Caco-2 (cell line): ENCODE measurements around the gene ADAMTS13. TPM values are rescaled to one million over a fixed set of nuclear protein-coding genes. Genes with fewer than 3 reads are reported as not detected.

Experiments
- BruUV-seq: library from RNA; stranded (reverse); fragments of 400-500 nt; replicated peaks from 2 replicates; lab custom pipeline; 2021; lab: Mats Ljungman, UMichigan
- CTCF ChIA-PET: fragments of 300-600 bp; sonication (Branson Sonifier 250); formaldehyde crosslinking; loops from one replicate; lab custom pipeline; 2022; ENCODE audit warnings: antibody characterized with exemption; lab: Charles Lee
- POLR2A ChIA-PET: fragments of 300-600 bp; sonication (Branson Sonifier 250); formaldehyde crosslinking; loops from one replicate; lab custom pipeline; 2022; ENCODE audit warnings: antibody characterized with exemption; lab: Charles Lee
- DNase-seq, 2 experiments: peaks; one replicate each; pipeline versions ENCODE4 v3.0.0 to v3.0.0-alpha.2; 2020 to 2022
- H3K27me3 ChIP-seq: replicated peaks from 2 replicates; pipeline ENCODE4 v1.6.0; 2011; ENCODE audit warnings: low read length; ENCODE audit not compliant: control insufficient read depth, insufficient read depth
- H3K36me3 ChIP-seq: 2 replicates; pipeline ENCODE4 v1.5.1; 2011; ENCODE audit warnings: low read length; ENCODE audit not compliant: control insufficient read depth, insufficient read depth
- H3K4me1 ChIP-seq: fragments of 250-450 bp; sonication (Bioruptor Pico); 2 replicates; pipeline ENCODE4 v1.5.1; 2020; ENCODE audit warnings: mild to moderate bottlenecking
- H3K4me3 ChIP-seq: 2 replicates; pipeline ENCODE4 v1.5.1; 2011; ENCODE audit warnings: low read depth, mild to moderate bottlenecking, control low read depth, low read length
- H3K9me3 ChIP-seq: fragments of 250-450 bp; sonication (Bioruptor Pico); 2 replicates; pipeline ENCODE4 v1.5.1; 2020; ENCODE audit warnings: mild to moderate bottlenecking, moderate library complexity
- H3K27ac Mint-ChIP-seq: one replicate; pipeline ENCODE4 v1.8.0; 2022; ENCODE audit warnings: mixed read lengths; ENCODE audit not compliant: unreplicated experiment
- H3K27me3 Mint-ChIP-seq: one replicate; pipeline ENCODE4 v1.8.0; 2022; ENCODE audit warnings: mixed read lengths; ENCODE audit not compliant: insufficient read depth, unreplicated experiment
- H3K36me3 Mint-ChIP-seq: one replicate; pipeline ENCODE4 v1.8.0; 2022; ENCODE audit warnings: mild to moderate bottlenecking, mixed read lengths; ENCODE audit not compliant: insufficient read depth, unreplicated experiment
- H3K4me1 Mint-ChIP-seq: one replicate; pipeline ENCODE4 v1.8.0; 2022; ENCODE audit warnings: low read depth, mixed read lengths; ENCODE audit not compliant: unreplicated experiment
- H3K4me3 Mint-ChIP-seq: one replicate; pipeline ENCODE4 v1.8.0; 2022; ENCODE audit warnings: mild to moderate bottlenecking, moderate library complexity, mixed read lengths; ENCODE audit not compliant: unreplicated experiment
- H3K9me3 Mint-ChIP-seq: one replicate; pipeline ENCODE4 v1.8.0; 2022; ENCODE audit warnings: mixed read lengths; ENCODE audit not compliant: unreplicated experiment
- intact Hi-C: fragments of 100-400 bp; cut with micrococcal nuclease; formaldehyde crosslinking; loops from one replicate; pipeline ENCODE4 v1.10.0; 2022; ENCODE audit not compliant: unreplicated experiment
- total RNA-seq: library from RNA; stranded (reverse); gene quantifications from 2 replicates; pipeline ENCODE4 v1.2.3, GENCODE V29; 2022
- TF ChIP-seq, protein P1 (sequence below), 2 experiments: fragments of 200-600 bp in 1 of 2; IDR thresholded peaks; 1 replicate in 1 of 2; 2 replicates in 1 of 2; pipeline versions ENCODE4 v1.5.1 to v1.8.0; 2011 to 2022; ENCODE audit warnings: antibody characterized with exemption in 1 of 2, control low read depth in 1 of 2, inconsistent platforms in 1 of 2, low read depth in 1 of 2, low read length in 1 of 2, mild to moderate bottlenecking in 1 of 2, moderate library complexity in 1 of 2; ENCODE audit not compliant: insufficient read depth in 1 of 2, severe bottlenecking in 1 of 2, unreplicated experiment in 1 of 2

Gene ADAMTS13
- total RNA-seq, 1 experiment from 2014 or later: 6.2 TPM

DNA sequence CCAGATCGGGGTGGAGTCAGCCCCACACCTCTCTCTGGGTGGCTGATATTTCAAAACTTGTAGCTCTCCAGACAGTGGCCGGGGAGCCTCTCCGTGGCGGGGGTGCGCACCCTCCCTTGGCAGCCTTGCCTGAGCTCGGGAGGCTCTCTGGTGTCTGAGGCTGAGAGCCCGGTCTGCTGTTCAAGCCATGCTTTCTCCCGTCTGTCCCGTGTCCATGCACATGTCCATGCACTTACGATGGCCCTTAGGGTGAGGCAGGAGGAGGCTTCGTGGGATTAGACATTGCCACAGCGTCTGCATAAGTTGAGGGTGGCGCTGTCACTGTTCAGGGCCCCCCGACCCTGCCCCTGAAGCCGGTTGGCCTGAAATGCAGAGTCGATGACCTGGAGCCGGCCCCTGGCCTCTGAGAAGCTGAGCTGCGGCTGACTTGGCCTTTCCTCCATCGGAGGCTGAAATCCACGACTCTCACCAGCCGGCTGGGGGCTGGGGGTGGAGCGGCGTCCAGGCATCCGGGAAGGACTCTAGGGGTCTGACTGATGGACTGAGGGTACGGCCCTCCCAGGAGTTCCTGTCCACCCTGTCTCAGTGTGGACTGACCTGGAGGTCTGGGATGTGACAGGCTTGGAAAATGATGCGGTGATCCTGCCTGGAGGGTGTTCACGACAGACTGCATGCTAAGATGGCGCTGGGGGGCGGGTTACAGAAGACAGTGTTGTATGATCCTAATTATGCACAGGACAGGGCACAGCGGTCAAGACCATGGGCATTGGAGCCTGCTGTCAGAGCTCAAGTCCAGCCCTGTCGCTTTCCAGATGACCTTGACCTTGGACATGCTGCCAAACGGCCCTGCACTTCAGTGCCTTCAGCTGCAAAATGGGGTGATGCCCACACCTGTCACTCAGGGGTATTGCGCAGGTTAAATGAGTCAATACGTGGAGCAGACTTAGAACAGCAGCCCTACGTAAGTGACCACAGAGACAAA, 75.0 kb downstream of the ADAMTS13 start:
- CTCF ChIA-PET: interaction anchor here (1.5 kb wide), 1 partner anchor 11 kb away, joined by 6 read pairs; no protein-coding TSS in a partner anchor
- no peak for DNase-seq
- Mint-ChIP-seq H3K4me1 (no peaks in the 10 kb centered on the region), H3K4me3 (no peak overlapping the region), H3K27ac (no peak overlapping the region), H3K36me3 (no peaks in the 10 kb centered on the region), H3K27me3 (no peaks in the 10 kb centered on the region), H3K9me3 (peaks cover 16% of the 10 kb centered on the region)
- POLR2A ChIA-PET: no interaction called here
- Histone ChIP-seq H3K9me3 (peaks cover 5% of the 10 kb centered on the region), H3K4me1 (peaks cover 16% of the 10 kb centered on the region), H3K36me3 (no peaks in the 10 kb centered on the region), H3K4me3 (no peak overlapping the region), H3K27me3 (no peaks in the 10 kb centered on the region)
- intact Hi-C loops: no loop called here
- BruUV-seq: no TSS peak
- TF ChIP-seq, protein P1, sequence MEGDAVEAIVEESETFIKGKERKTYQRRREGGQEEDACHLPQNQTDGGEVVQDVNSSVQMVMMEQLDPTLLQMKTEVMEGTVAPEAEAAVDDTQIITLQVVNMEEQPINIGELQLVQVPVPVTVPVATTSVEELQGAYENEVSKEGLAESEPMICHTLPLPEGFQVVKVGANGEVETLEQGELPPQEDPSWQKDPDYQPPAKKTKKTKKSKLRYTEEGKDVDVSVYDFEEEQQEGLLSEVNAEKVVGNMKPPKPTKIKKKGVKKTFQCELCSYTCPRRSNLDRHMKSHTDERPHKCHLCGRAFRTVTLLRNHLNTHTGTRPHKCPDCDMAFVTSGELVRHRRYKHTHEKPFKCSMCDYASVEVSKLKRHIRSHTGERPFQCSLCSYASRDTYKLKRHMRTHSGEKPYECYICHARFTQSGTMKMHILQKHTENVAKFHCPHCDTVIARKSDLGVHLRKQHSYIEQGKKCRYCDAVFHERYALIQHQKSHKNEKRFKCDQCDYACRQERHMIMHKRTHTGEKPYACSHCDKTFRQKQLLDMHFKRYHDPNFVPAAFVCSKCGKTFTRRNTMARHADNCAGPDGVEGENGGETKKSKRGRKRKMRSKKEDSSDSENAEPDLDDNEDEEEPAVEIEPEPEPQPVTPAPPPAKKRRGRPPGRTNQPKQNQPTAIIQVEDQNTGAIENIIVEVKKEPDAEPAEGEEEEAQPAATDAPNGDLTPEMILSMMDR (IDR thresholded peaks at IDR 0.05; ENCODE audit: insufficient read depth in 1 of 2, low read depth in 1 of 2, low read length in 1 of 2, severe bottlenecking in 1 of 2, unreplicated experiment in 1 of 2): no peak

DNA sequence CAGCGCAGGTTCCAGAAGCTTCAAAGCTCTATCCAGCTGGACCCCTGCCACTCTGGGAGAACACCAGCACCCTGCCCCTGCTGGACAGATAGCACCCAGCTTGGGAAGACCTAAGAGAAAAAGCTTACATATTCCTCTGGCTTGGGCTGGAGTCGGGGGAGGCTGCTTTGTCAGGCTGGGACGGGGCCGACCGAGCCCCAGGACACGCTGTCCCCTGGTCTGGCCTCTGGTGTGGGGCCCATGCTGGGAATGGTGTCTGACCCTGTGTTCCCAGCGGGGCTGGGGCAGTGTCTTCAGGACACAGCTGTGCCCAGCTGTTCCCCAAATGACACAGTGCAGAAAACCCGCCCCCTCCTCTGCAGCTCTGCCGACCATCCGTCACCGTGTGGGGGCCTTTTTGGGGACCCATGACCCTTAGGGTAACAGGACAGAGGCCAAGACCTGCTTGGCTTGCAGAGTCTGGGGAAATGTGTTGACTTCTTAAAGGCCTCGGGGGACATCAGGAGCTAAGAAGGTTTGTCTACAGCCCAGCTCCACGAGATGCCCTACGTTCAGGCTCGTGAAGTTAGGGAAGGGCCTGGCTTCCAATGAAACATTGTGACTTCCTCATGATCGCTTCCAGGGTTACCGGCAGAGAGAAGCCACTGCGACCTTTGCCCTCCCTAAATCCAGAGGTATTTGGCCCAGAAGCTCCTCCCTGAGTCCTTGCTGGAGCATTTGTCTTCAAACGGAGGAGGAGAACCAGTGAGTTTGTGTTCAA, 77.1 kb downstream of the ADAMTS13 start:
- peaks cover 13% of the 10 kb centered on the region for H3K9me3 ChIP-seq
- H3K4me3 Mint-ChIP-seq: no peak overlapping the region
- intact Hi-C loops: loop anchor here (1.0 kb wide), 1 partner anchor 20 kb away; the partner anchor contains the start of gene SLC2A6

More for the DNA sequence above, 77.1 kb downstream of the ADAMTS13 start:
- DNase-seq: peak; percentile 57 to 64
- Histone ChIP-seq H3K4me3 (no peak overlapping the region), H3K27me3 (no peaks in the 10 kb centered on the region), H3K4me1 (peaks cover 16% of the 10 kb centered on the region), H3K36me3 (no peaks in the 10 kb centered on the region)
- peaks cover 32% of the 10 kb centered on the region for H3K9me3 Mint-ChIP-seq
- POLR2A ChIA-PET: interaction anchor here (0.8 kb wide), 1 partner anchor 40 kb away, joined by 8 read pairs; the partner anchor contains the start of gene CACFD1
- CTCF ChIA-PET: interaction anchor here (0.6 to 1.9 kb wide), 7 partner anchors 13 to 329 kb away, joined by 3 to 12 read pairs (median 3); partner anchors contain the start of gene CACFD1
- H3K27me3 Mint-ChIP-seq: no peaks in the 10 kb centered on the region
- peak overlapping the region; percentile 37 for H3K27ac Mint-ChIP-seq
- TF ChIP-seq, protein P1 (IDR thresholded peaks at IDR 0.05; ENCODE audit: insufficient read depth in 1 of 2, low read depth in 1 of 2, low read length in 1 of 2, severe bottlenecking in 1 of 2, unreplicated experiment in 1 of 2): no peak
- no TSS peak for BruUV-seq
- no peaks in the 10 kb centered on the region for H3K36me3 Mint-ChIP-seq
- no peaks in the 10 kb centered on the region for H3K4me1 Mint-ChIP-seq
